IPS-15b (cell line): ENCODE data around the gene ASMTL.
"Not testable (repeated sequence)": the region's sequence is repeated elsewhere in the genome, so short reads cannot be mapped to it uniquely, and the experiment has no call there.

Experiments
- H3K27me3 ChIP-seq: one replicate; pipeline ENCODE4 v1.6.1; 2013; ENCODE audit warnings: low read length; ENCODE audit not compliant: control insufficient read depth, insufficient read depth
- H3K36me3 ChIP-seq: one replicate; pipeline ENCODE4 v1.6.1; 2013; ENCODE audit warnings: low read length; ENCODE audit not compliant: control insufficient read depth, insufficient read depth
- H3K4me1 ChIP-seq: one replicate; pipeline ENCODE4 v1.6.1; 2013; ENCODE audit warnings: mild to moderate bottlenecking, low read length; ENCODE audit not compliant: control insufficient read depth, insufficient read depth
- H3K4me3 ChIP-seq: one replicate; pipeline ENCODE4 v1.5.1; 2013; ENCODE audit warnings: low read depth, low read length
- H3K9ac ChIP-seq: one replicate; pipeline ENCODE4 v1.6.1; 2013; ENCODE audit warnings: low read depth, mild to moderate bottlenecking, low read length
- H3K9me3 ChIP-seq: one replicate; pipeline ENCODE4 v1.6.1; 2013; ENCODE audit warnings: mild to moderate bottlenecking, low read length; ENCODE audit not compliant: control insufficient read depth, insufficient read depth

The ASMTL gene

DNA sequence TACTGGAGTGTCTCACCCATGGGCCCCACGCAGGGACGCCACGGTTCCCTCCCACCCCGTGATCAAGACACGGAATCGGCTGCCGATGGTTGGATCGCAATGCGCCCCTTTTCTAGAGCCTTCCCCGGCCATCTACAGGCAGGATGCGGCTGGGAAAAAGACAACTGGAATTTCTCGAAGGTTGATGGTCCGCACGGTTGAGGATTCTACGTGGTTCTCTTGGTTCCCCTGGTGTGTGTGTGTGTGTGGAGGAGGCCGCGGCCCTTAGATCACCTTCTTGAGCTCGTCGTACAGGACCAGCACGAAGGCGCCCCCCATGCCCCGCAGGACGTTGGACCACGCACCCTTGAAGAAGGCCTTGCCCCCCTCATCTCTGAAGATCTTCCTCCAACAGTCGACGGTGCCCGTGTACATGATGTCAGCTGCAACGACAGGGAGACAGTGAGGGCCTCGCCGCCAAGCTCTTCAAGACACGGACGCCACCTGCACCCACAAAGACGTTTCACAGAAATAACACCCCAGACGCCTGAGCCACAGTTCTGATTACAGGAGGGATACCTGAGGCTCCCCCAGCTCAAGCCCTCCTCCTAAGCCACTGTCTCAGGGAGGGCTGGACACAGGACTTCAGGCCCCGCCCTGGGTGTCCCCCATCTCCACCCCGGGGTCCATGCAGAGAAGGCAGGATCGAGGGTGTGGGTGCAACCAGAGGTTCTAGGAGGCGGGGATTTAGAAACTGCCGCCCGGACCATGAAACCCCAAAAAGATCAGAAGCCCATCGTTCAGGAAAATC is 66.2 kb downstream of the ASMTL start:
- Histone ChIP-seq H3K9me3 (no peaks in the 10 kb centered on the region), H3K9ac (no peak overlapping the region), H3K4me3 (no peak overlapping the region), H3K4me1 (no peaks in the 10 kb centered on the region), H3K36me3 (peaks cover 68% of the 10 kb centered on the region), H3K27me3 (no peaks in the 10 kb centered on the region)

DNA sequence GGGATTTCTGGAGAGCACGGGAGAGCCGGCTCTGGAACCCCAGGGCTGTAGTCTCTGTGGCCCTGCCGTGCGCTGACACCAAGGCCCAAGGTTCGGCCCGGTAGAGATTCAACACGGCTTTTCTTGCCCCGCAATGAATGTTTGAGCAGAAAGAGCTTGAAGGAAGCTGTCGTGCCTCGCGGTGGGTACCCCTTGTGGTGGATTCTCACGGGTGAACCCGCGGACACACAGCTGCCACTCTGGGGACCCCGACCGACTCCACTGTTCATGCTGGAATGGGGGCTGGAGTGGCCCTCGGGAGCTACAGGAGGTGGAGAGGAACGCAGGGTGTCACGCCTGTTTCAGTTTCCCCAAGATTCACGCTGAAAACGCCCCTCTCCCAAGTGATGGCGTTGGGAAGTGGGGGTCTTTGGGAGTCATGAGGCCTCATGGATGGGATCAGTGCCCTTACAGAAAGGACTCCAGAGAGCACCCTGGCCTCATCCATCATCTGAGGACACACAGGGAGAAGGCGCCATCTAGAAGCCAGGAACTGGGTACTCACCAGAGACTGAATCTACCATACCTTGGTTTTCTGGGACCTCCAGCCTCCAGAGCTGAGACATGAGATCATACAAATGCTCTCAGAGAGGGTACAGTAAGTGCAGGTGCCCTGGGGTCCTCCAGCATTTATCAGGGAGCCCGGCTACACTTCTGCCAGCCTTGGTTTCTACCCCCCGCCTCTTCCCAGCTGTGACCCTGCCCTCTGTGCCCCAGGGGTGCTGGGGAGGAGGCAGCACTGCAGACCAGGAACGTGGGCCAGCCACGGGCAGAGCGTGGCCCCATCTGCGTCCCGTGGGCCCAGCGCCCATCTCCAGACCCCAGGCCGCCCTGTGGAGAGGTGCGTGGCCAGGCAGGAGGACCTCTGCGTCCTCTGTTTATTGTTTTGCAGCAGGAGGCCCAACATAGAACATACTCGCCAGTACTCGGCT is 67.2 kb downstream of the ASMTL start:
- Histone ChIP-seq H3K9ac (no peak overlapping the region), H3K4me1 (no peaks in the 10 kb centered on the region), H3K27me3 (no peaks in the 10 kb centered on the region), H3K9me3 (no peaks in the 10 kb centered on the region), H3K36me3 (peaks cover 60% of the 10 kb centered on the region), H3K4me3 (no peak overlapping the region)

DNA sequence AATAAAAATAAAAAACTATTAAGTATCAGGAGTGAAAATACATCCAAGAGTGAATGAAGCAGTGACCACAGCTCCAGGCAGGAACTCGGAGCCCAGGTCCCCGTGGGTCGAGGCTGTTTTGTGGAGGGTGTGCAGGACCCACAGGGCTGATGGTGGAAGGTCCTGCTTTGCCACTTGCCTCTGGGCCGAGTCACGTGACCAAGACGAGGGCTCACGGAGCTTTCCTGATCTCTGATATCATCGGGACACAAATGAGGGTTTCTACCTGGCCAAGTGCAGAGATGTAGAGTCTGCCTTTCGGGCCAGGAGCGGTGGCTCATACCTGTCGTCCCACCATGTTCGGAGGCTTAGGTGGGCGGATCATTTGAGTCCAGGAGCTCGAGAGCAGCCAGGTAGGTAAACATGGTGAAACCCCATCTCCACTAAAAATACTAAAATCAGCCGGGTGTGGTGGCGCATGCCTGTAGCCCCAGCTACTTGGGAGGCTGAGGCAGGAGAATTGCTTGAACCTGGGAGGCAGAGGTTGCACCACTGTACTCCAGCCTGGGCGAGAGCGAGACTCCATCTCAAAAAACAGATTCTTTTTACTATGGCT is 68.0 kb downstream of the ASMTL start:
- Histone ChIP-seq H3K9ac (no peak overlapping the region), H3K27me3 (no peaks in the 10 kb centered on the region), H3K36me3 (peaks cover 53% of the 10 kb centered on the region), H3K4me1 (no peaks in the 10 kb centered on the region), H3K9me3 (no peaks in the 10 kb centered on the region), H3K4me3 (no peak overlapping the region)

DNA sequence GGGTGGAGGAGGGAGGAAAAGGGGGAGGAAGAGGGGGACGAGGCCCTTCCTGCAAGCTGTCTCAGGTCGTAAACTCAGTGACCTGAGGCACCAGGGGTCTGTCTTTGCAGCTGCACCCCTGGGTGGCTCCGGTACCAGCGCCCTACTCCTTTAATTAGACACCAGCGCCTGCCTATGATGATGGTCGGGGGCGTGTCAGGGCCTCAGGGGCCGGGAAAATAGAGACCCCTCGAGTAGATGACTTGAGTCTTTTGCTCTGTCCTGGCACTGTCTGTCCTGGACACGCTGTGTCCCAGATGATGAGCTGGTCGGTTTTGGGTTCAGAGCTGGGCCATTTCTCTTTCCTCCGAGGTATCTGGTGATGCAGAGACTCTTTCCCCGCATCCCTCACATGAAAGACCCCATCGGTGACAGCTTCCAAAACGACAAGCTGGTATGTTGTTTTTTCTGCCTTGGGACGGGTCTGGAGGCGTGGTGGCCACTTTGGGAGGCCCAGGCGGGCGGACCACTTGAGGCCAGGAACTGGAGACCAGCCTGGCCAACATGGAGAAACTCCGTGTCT is 72.0 kb downstream of the ASMTL start:
- Histone ChIP-seq H3K36me3 (peaks cover 13% of the 10 kb centered on the region), H3K4me3 (no peak overlapping the region), H3K9me3 (no peaks in the 10 kb centered on the region), H3K9ac (no peak overlapping the region), H3K27me3 (no peaks in the 10 kb centered on the region), H3K4me1 (no peaks in the 10 kb centered on the region)

DNA sequence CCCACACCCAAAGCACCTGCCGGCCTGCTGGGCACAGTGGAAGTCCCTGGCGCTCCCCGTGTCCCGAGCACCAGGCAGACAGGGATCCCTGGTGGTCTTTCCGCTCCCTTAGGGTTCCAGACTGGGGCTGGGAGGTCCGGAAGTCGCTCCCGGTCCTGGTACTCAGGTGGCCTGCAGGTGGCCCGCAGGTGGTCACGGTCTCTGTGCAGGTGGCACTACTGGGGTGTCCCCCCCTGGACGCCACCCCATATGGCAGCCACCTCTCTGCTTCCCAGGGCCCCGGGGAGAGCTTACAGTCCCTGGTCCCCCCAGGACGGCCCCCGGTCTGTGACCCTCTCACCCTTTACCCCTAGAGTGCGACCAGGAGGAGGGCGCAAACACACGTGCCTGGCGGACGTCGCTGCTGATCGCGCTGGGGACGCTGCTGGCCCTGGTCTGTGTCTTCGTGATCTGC is 74.4 kb downstream of the ASMTL start:
- H3K9ac ChIP-seq: no peak overlapping the region
- no peak overlapping the region for H3K4me3 ChIP-seq
- no peaks in the 10 kb centered on the region for H3K27me3 ChIP-seq
- no peaks in the 10 kb centered on the region for H3K4me1 ChIP-seq
- no peaks in the 10 kb centered on the region for H3K9me3 ChIP-seq
- no peaks in the 10 kb centered on the region for H3K36me3 ChIP-seq

DNA sequence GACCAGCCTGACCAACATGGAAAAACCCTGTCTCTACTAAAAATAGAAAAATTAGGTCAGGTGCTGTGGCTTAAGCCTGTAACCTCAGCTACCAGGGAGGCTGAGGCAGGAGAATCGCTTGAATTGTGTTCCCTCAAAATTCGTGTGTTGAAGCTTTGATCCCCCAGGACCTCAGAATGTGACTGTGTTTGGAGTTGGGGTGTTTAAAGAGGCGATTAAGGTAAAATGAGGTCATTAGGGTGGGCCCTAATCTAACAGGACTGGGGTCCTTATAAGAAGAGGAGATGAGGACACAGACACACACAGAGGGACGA is 84.4 kb downstream of the ASMTL start:
- H3K9me3 ChIP-seq: no peaks in the 10 kb centered on the region
- no peaks in the 10 kb centered on the region for H3K27me3 ChIP-seq
- H3K4me3 ChIP-seq: no peak overlapping the region
- H3K4me1 ChIP-seq: no peaks in the 10 kb centered on the region
- H3K9ac ChIP-seq: no peak overlapping the region
- H3K36me3 ChIP-seq: no peaks in the 10 kb centered on the region

DNA sequence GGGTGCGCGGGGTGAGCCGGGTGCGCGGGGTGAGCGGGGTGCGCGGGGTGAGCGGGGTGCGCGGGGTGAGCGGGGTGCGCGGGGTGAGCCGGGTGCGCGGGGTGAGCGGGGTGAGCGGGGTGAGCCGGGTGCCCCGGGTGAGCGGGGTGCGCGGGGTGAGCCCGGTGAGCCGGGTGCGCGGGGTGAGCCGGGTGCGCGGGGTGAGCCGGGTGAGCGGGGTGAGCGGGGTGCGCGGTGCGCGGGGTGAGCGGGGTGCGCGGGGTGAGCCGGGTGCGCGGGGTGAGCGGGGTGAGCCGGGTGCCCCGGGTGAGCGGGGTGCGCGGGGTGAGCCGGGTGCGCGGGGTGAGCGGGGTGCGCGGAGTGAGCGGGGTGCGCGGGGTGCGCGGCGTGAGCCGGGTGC is 86.3 kb downstream of the ASMTL start:
- not testable (repeated sequence) for H3K27me3 ChIP-seq, H3K9me3 ChIP-seq, H3K4me1 ChIP-seq, H3K9ac ChIP-seq, H3K4me3 ChIP-seq, H3K36me3 ChIP-seq

DNA sequence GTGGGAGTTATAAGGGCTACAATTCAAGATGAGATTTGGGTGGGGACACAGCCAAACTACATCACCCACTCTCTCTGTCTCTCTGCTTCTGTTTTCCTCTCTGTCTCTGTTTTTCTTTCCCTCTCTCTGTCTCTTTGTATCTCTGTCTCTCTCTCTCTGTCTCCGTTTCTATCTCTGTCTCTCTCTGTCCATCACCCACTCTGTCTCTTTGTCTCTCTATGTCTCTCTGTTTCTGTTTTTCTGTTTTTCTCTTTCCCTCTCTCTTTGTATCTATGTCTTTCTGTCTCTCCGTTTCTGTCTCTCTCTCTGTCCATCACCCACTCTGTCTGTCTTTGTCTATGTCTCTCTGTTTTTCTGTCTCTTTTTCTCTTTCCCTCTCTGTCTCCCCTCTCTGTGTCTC is 90.8 kb downstream of the ASMTL start:
- H3K4me3 ChIP-seq: no peak overlapping the region
- H3K27me3 ChIP-seq: no peaks in the 10 kb centered on the region
- H3K4me1 ChIP-seq: no peaks in the 10 kb centered on the region
- peaks cover 3% of the 10 kb centered on the region for H3K36me3 ChIP-seq
- no peaks in the 10 kb centered on the region for H3K9me3 ChIP-seq
- H3K9ac ChIP-seq: no peak overlapping the region

DNA sequence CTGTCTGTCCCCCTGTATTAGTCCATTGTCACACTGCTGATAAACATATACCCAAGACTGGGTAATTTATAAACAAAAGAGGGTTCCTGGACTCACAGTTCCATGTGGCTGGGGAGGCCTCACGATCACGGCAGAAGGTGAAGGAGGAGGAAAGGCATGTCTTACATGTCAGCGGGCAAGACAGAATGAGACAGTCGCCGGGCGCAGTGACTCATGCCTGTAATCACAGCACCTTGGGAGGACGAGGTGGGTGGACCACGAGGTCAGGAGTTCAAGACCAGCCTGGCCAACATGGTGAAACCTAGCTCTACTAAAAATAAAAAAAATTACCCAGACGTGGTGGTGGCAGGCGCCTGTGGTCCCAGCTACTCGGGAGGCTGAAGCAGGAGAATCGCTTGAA is 91.4 kb downstream of the ASMTL start:
- Histone ChIP-seq H3K4me1 (no peaks in the 10 kb centered on the region), H3K36me3 (peaks cover 3% of the 10 kb centered on the region), H3K9ac (no peak overlapping the region), H3K9me3 (no peaks in the 10 kb centered on the region), H3K4me3 (no peak overlapping the region), H3K27me3 (no peaks in the 10 kb centered on the region)

DNA sequence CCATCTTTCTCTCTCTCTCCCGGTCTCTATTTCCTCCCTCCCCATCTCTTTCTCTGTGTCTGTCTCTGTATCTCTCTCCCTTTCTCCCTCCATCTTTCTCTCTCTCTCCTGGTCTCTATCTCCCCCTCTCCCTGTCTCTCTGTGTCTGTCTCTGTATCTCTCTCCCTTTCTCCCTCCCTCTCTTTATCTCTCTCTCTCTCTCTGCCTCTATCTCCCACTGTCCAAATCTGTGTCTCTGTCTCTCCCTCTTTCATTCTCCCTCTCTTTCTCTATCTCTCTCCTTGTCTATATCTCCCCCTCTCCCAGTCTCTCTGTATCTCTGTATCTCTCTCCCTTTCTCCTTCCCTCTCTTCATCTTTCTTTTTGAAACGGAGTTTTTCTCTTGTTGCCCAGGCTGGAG is 92.5 kb downstream of the ASMTL start:
- H3K4me1 ChIP-seq: peaks cover 6% of the 10 kb centered on the region
- H3K4me3 ChIP-seq: no peak overlapping the region
- H3K9ac ChIP-seq: no peak overlapping the region
- H3K9me3 ChIP-seq: no peaks in the 10 kb centered on the region
- H3K27me3 ChIP-seq: no peaks in the 10 kb centered on the region
- H3K36me3 ChIP-seq: peaks cover 3% of the 10 kb centered on the region

DNA sequence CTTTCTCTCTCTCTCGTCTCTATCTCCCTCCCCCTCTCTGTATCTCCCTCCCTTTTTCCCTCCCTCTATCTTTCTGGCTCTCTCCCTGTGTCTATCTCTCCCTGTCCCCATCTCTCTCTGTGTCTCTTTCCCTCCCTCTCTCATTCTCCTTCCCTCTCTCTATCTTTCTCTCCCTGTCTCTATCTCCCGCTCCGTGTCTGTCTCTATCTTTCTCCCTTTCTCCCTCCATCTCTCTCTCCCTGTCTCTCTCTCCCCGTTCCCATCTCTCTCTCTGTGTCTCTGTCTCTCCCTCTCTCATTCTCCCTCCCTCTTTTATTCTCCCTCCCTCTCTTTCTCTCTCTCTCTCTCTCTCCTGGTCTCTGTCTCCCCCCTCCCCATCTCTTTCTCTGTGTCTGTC is 93.2 kb downstream of the ASMTL start:
- peaks cover 3% of the 10 kb centered on the region for H3K36me3 ChIP-seq
- peaks cover 6% of the 10 kb centered on the region for H3K4me1 ChIP-seq
- H3K4me3 ChIP-seq: no peak overlapping the region
- H3K9ac ChIP-seq: no peak overlapping the region
- H3K9me3 ChIP-seq: no peaks in the 10 kb centered on the region
- no peaks in the 10 kb centered on the region for H3K27me3 ChIP-seq
